GM12872 (cell line): Measurements from ENCODE around the gene URI1.

Experiments
- CTCF ChIP-seq: IDR thresholded peaks from 3 replicates; pipeline ENCODE4 v1.5.1; 2011; ENCODE audit warnings: low read depth, mild to moderate bottlenecking, low read length, moderate library complexity; ENCODE audit not compliant: insufficient read depth

Gene URI1

GRCh38 chr19:30001301-30001700 is 59.3 kb downstream of the URI1 start:
- TF ChIP-seq CTCF: no peak

- TF ChIP-seq CTCF: peak; percentile 4; the same call in 1 of the 3 replicates
These were observed 59.8 kb downstream of the URI1 start for GRCh38 chr19:30001791-30002190.

GRCh38 chr19:30003866-30004265 is 61.8 kb downstream of the URI1 start:
- no peak for TF ChIP-seq CTCF

- TF ChIP-seq CTCF: no peak
These were observed 62.4 kb downstream of the URI1 start for GRCh38 chr19:30004403-30004802.

GRCh38 chr19:30006207-30006606 is 64.2 kb downstream of the URI1 start:
- TF ChIP-seq CTCF: no peak

GRCh38 chr19:30008169-30008568 is 66.1 kb downstream of the URI1 start:
- no peak for TF ChIP-seq CTCF

GRCh38 chr19:30009013-30009412 is 67.0 kb downstream of the URI1 start:
- TF ChIP-seq CTCF: no peak

- no peak for TF ChIP-seq CTCF
These were observed 69.1 kb downstream of the URI1 start for GRCh38 chr19:30011051-30011578.
